Measurements from ENCODE around the gene GDF7. TPM values are rescaled to one million over a fixed set of nuclear protein-coding genes. Genes with fewer than 3 reads are reported as not detected.

Gene GDF7
- total and polyA plus RNA-seq, 12 donors: 0.10 to 1.2 (median 0.58) TPM

DNA sequence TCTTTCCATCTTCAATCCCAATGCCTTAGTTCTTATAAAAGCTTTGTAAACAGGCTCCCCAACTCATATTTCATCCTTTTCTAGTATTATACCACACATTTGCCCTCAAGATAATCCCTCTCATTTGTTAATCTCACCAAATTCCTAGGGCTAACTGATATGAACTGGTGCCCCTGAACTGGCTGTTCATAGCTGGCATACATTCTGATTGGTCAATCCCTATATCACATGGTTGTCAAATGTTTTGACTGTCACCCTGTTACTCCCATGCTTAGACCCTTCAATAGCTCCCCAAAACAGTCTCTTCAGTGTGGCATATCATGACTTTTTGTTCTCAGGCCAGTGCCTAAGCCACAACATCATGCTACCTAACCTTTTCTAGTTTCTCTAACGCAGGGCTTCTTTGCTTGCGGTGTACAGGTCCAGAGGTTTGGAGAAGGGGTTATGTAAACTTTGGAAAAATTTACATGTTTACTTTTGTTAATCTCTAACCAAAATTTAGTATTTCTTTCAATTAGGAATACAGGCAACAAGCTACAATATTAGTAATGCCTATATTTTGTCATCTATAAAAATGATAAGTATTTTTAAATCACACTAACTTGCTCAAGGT, 30.5 kb downstream of the GDF7 start:
- intact Hi-C loops (cut with DNase I): no loop called here
- ATAC-seq: no peak
- Histone ChIP-seq H3K4me1 (peaks cover 0 to 18% (median 8%) of the 10 kb centered on the region in 9 donors), H3K36me3 (peaks cover 0 to 24% (median 0%) of the 10 kb centered on the region in 9 donors), H3K9me3 (no peaks in the 10 kb centered on the region), H3K27me3 (no peaks in the 10 kb centered on the region), H3K27ac (no peak overlapping the region), H3K4me3 (no peak overlapping the region)
- DNase-seq: no peak
- TF ChIP-seq, protein P1, sequence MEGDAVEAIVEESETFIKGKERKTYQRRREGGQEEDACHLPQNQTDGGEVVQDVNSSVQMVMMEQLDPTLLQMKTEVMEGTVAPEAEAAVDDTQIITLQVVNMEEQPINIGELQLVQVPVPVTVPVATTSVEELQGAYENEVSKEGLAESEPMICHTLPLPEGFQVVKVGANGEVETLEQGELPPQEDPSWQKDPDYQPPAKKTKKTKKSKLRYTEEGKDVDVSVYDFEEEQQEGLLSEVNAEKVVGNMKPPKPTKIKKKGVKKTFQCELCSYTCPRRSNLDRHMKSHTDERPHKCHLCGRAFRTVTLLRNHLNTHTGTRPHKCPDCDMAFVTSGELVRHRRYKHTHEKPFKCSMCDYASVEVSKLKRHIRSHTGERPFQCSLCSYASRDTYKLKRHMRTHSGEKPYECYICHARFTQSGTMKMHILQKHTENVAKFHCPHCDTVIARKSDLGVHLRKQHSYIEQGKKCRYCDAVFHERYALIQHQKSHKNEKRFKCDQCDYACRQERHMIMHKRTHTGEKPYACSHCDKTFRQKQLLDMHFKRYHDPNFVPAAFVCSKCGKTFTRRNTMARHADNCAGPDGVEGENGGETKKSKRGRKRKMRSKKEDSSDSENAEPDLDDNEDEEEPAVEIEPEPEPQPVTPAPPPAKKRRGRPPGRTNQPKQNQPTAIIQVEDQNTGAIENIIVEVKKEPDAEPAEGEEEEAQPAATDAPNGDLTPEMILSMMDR (IDR thresholded peaks at IDR 0.05): no peak
- 99 to 100% methylated on average over 2 of the region's 2 CpGs for WGBS, 2 donors

DNA sequence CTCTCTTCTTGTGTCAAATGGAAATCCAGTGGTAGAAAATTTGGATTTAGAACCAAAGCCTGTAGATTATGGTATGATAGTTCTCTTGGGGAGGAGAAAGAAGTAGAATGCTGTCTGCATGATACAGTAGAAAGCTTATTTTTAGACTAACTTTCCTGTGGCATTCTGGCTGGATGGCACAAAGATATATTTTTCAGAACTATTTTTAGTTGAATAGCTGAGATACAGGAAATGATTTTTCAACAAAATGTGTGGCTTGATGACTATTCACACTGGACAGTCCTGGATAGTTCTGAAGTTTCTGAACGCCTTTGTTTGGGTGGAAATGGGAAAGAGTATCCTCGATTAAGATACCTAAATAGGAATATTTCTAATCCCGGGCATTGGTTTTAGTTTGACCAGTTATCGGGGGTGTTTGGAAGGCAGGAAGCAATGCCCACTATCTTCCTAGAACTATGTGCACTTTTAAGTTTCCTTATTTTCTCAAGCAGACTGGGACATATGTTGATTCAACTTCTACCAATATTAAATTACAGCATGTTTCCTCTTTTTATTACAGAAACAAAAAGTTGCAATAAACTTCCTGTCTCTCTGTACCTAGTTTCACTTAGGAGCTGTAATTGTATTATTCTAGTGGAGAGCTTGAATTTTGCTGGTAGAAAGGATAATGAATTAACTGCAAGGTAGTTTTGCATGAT, 32.1 kb downstream of the GDF7 start:
- 53 to 57% methylated on average over 4 of the region's 4 CpGs for WGBS, 2 donors

GRCh38 chr2:20702563-20702962, 35.6 kb downstream of the GDF7 start:
- DNase-seq (no peak), ATAC-seq (no peak)
- Histone ChIP-seq H3K27me3 (no peaks in the 10 kb centered on the region), H3K36me3 (peaks cover 0 to 12% (median 0%) of the 10 kb centered on the region in 9 donors), H3K4me3 (no peak overlapping the region), H3K4me1 (peaks cover 0 to 18% (median 8%) of the 10 kb centered on the region in 9 donors), H3K27ac (no peak overlapping the region), H3K9me3 (no peaks in the 10 kb centered on the region)
- WGBS, 2 donors: 96 to 97% methylated on average over 5 of the region's 5 CpGs
- TF ChIP-seq, protein P1 (IDR thresholded peaks at IDR 0.05): no peak
- intact Hi-C loops (cut with DNase I): no loop called here

More for the DNA sequence above, 32.1 kb downstream of the GDF7 start:
- Histone ChIP-seq H3K9me3 (no peaks in the 10 kb centered on the region), H3K27me3 (no peaks in the 10 kb centered on the region), H3K27ac (peak overlapping the region in 5 of 10 donors; percentile 2 to 53 (median 42)), H3K4me1 (peaks cover 0 to 18% (median 8%) of the 10 kb centered on the region in 9 donors), H3K36me3 (peaks cover 0 to 12% (median 0%) of the 10 kb centered on the region in 9 donors), H3K4me3 (peak overlapping the region in 4 of 10 donors; percentile 10 to 27 (median 18))
- peak in 2 of 8 donors; percentile 13 to 29 for ATAC-seq
- intact Hi-C loops (cut with DNase I): no loop called here
- TF ChIP-seq, protein P1 (IDR thresholded peaks at IDR 0.05): no peak
- DNase-seq: no peak

GRCh38 chr2:20704886-20705285, 37.9 kb downstream of the GDF7 start:
- TF ChIP-seq, protein P1 (IDR thresholded peaks at IDR 0.05): no peak
- H3K27ac ChIP-seq: no peak overlapping the region
- DNase-seq (no peak), ATAC-seq (no peak)
- peaks cover 0 to 12% (median 0%) of the 10 kb centered on the region in 9 donors for H3K36me3 ChIP-seq
- WGBS, 2 donors: 75 to 87% methylated on average over 1 of the region's 1 CpG
- H3K4me1 ChIP-seq: peaks cover 0 to 7% (median 2%) of the 10 kb centered on the region in 9 donors
- H3K4me3 ChIP-seq: no peak overlapping the region
- H3K9me3 ChIP-seq: peaks cover 0 to 3% (median 0%) of the 10 kb centered on the region in 11 donors
- no peaks in the 10 kb centered on the region for H3K27me3 ChIP-seq
- intact Hi-C loops (cut with DNase I): no loop called here
